ENCODE measurements around the gene GABBR1. TPM values are rescaled to one million over a fixed set of nuclear protein-coding genes. Genes with fewer than 3 reads are reported as not detected.

The GABBR1 gene
- total RNA-seq, 1 experiment from 2014 or later = 36.3 TPM

DNA sequence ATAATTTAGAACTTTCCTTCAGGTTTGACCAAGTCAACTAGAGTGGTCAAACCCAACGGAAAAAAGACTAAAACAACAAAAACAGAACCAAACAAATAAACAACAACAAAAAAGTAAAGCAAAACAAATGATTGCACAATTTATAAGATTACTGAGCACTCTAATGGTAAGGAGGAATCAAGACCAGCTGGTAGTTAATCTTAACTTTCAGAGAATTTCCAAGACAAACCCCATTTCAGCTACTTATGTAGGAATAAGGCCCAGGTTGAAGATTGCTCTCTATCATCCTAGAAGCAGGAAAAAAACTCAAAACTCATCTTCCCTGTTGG lies 107.7 kb downstream of the GABBR1 start:
- no peak for TF ChIP-seq EZH2 (IDR thresholded peaks at IDR 0.05; ENCODE audit: low read depth)
- TF ChIP-seq, protein P1, sequence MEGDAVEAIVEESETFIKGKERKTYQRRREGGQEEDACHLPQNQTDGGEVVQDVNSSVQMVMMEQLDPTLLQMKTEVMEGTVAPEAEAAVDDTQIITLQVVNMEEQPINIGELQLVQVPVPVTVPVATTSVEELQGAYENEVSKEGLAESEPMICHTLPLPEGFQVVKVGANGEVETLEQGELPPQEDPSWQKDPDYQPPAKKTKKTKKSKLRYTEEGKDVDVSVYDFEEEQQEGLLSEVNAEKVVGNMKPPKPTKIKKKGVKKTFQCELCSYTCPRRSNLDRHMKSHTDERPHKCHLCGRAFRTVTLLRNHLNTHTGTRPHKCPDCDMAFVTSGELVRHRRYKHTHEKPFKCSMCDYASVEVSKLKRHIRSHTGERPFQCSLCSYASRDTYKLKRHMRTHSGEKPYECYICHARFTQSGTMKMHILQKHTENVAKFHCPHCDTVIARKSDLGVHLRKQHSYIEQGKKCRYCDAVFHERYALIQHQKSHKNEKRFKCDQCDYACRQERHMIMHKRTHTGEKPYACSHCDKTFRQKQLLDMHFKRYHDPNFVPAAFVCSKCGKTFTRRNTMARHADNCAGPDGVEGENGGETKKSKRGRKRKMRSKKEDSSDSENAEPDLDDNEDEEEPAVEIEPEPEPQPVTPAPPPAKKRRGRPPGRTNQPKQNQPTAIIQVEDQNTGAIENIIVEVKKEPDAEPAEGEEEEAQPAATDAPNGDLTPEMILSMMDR (conservative IDR thresholded peaks at IDR 0.05) = no peak
- Histone ChIP-seq H3K4me2 (no peak overlapping the region), H2AFZ (no peak overlapping the region), H3K27ac (no peak overlapping the region), H3K9me3 (ENCODE audit: insufficient read depth, low read depth) (no peaks in the 10 kb centered on the region), H3K4me3 (no peak overlapping the region), H3K36me3 (ENCODE audit: low read depth) (no peaks in the 10 kb centered on the region), H3K4me1 (replicated peaks; ENCODE audit: insufficient read depth) (no peaks in the 10 kb centered on the region), H3K9me2 (ENCODE audit: insufficient read depth) (no peaks in the 10 kb centered on the region), H4K20me1 (ENCODE audit: insufficient read depth) (no peaks in the 10 kb centered on the region), H3F3A (ENCODE audit: insufficient read depth, low read depth) (no peaks in the 10 kb centered on the region), H3K27me3 (ENCODE audit: insufficient read depth, low read depth) (no peaks in the 10 kb centered on the region), H3K79me2 (ENCODE audit: low read depth) (no peaks in the 10 kb centered on the region)
- POLR2A ChIA-PET (ENCODE audit: unreplicated experiment) = no interaction called here
- CTCF ChIA-PET = no interaction called here
- intact Hi-C loops (cut with micrococcal nuclease; ENCODE audit: unreplicated experiment) = no loop called here
- DNase-seq = no peak
- no TSS peak for BruUV-seq (replicated peaks)

DNA sequence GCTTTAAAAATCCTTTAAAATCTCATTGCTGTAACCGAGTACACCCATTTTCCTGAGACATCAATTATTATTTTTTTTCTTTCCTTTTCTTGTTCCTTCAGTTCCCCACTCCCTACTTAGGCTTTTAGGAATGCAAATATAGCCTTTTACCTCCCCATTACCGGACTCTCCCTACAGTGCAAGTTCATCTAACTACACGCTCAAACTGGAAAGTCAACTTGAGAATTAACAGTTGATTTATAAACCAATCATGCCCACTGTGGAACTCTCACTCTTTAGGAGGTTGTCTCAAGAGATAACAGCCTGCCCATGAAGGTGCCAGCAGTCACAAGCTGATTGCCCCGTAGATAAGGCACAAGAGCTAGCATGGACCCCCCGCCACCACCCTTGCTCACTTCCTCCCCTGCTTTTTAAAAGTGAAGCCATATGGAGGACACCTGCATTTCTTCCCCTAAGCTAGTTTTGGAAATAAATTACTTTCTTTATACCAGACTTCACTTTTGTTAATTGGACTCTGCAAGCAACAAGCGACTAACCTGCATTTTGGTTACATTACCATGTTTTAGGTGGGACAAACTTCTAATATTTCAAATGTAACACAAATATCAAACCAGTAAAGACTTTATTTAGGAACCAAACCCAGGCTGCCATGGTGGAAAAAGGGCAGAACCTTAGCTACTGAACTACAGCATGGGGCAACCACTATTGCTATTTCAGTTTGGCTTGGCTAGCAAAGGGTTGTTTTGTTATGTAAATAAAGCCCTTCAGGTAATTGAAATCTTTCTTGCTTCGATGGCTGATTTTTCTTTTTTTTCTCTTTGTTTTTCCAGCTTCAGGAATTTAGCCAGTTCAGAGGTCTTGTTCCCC lies 108.3 kb downstream of the GABBR1 start:
- Histone ChIP-seq H3K4me1 (replicated peaks; ENCODE audit: insufficient read depth) (no peaks in the 10 kb centered on the region), H3K4me3 (no peak overlapping the region), H3K36me3 (ENCODE audit: low read depth) (no peaks in the 10 kb centered on the region), H3K27me3 (ENCODE audit: insufficient read depth, low read depth) (no peaks in the 10 kb centered on the region), H3K4me2 (no peak overlapping the region), H2AFZ (no peak overlapping the region), H3F3A (ENCODE audit: insufficient read depth, low read depth) (no peaks in the 10 kb centered on the region), H3K79me2 (ENCODE audit: low read depth) (no peaks in the 10 kb centered on the region), H3K27ac (no peak overlapping the region), H3K9me2 (ENCODE audit: insufficient read depth) (no peaks in the 10 kb centered on the region), H4K20me1 (ENCODE audit: insufficient read depth) (no peaks in the 10 kb centered on the region), H3K9me3 (ENCODE audit: insufficient read depth, low read depth) (no peaks in the 10 kb centered on the region)
- ChIA-PET POLR2A (ENCODE audit: unreplicated experiment) (no interaction called here), CTCF (interaction anchor here (0.5 kb wide), 1 partner anchor 600 kb away, joined by 7 read pairs; no protein-coding TSS in a partner anchor)
- DNase-seq = no peak
- TF ChIP-seq, protein P1 (conservative IDR thresholded peaks at IDR 0.05) = no peak
- TF ChIP-seq EZH2 (IDR thresholded peaks at IDR 0.05; ENCODE audit: low read depth) = no peak
- intact Hi-C loops (cut with micrococcal nuclease; ENCODE audit: unreplicated experiment) = no loop called here
- no TSS peak for BruUV-seq (replicated peaks)

DNA sequence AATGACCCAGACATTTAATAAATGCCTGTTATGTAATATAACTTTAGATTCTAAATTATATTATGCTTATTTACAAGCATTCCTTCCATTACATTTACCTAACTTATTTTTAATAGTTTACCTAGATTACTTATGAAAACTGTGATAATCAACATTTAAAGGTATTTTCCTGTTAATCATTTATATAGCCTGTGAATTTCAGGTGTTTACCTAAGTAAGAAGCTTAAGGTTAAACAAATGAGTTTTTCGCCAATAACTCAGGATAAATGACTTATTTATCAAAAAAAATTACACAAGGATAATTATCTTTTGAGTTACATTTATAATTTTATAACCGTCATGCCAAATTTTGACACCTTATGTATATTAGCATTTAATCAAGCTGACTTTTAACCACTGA lies 108.9 kb downstream of the GABBR1 start:
- no peaks in the 10 kb centered on the region for H3F3A ChIP-seq (ENCODE audit: insufficient read depth, low read depth)
- no peak overlapping the region for H2AFZ ChIP-seq
- CTCF ChIA-PET = interaction anchor here (0.5 kb wide), 1 partner anchor 599 kb away, joined by 7 read pairs; no protein-coding TSS in a partner anchor
- H3K4me1 ChIP-seq (replicated peaks; ENCODE audit: insufficient read depth) = no peaks in the 10 kb centered on the region
- no peaks in the 10 kb centered on the region for H3K9me3 ChIP-seq (ENCODE audit: insufficient read depth, low read depth)
- H4K20me1 ChIP-seq (ENCODE audit: insufficient read depth) = no peaks in the 10 kb centered on the region
- H3K79me2 ChIP-seq (ENCODE audit: low read depth) = no peaks in the 10 kb centered on the region
- TF ChIP-seq, protein P1 (conservative IDR thresholded peaks at IDR 0.05) = no peak
- TF ChIP-seq EZH2 (IDR thresholded peaks at IDR 0.05; ENCODE audit: low read depth) = no peak
- POLR2A ChIA-PET (ENCODE audit: unreplicated experiment) = no interaction called here
- no TSS peak for BruUV-seq (replicated peaks)
- no peak for DNase-seq
- no peak overlapping the region for H3K4me2 ChIP-seq
- intact Hi-C loops (cut with micrococcal nuclease; ENCODE audit: unreplicated experiment) = no loop called here
- no peaks in the 10 kb centered on the region for H3K9me2 ChIP-seq (ENCODE audit: insufficient read depth)
- H3K4me3 ChIP-seq = no peak overlapping the region
- H3K36me3 ChIP-seq (ENCODE audit: low read depth) = no peaks in the 10 kb centered on the region
- no peaks in the 10 kb centered on the region for H3K27me3 ChIP-seq (ENCODE audit: insufficient read depth, low read depth)
- H3K27ac ChIP-seq = no peak overlapping the region
